NT2/D1 (cell line): Measurements from ENCODE around the gene CHMP4B.

Source experiments
- DNase-seq: peaks from one replicate; pipeline ENCODE4 v3.0.0-alpha.2; 2011; ENCODE audit warnings: low read depth, low spot score
- H3K27me3 ChIP-seq: 2 replicates; pipeline ENCODE4 v1.6.0; 2011; ENCODE audit warnings: mild to moderate bottlenecking; ENCODE audit not compliant: insufficient read length, insufficient read depth
- H3K36me3 ChIP-seq: 2 replicates; pipeline ENCODE4 v1.6.1; 2011; ENCODE audit warnings: mild to moderate bottlenecking, low read length, mixed read lengths; ENCODE audit not compliant: insufficient read depth, insufficient read length
- H3K4me1 ChIP-seq: 2 replicates; pipeline ENCODE4 v1.5.1; 2011; ENCODE audit not compliant: insufficient read depth, insufficient read length
- H3K4me3 ChIP-seq: 2 replicates; pipeline ENCODE4 v1.5.1; 2011; ENCODE audit warnings: low read depth; ENCODE audit not compliant: insufficient read length
- H3K9ac ChIP-seq: 2 replicates; pipeline ENCODE4 v1.6.0; 2011; ENCODE audit warnings: low read depth; ENCODE audit not compliant: insufficient read length
- H3K9me3 ChIP-seq: 2 replicates; pipeline ENCODE4 v1.5.1; 2011; ENCODE audit warnings: mild to moderate bottlenecking, low read length; ENCODE audit not compliant: insufficient read depth
- SUZ12 ChIP-seq: IDR thresholded peaks from 2 replicates; pipeline ENCODE4 v1.6.1; 2011; ENCODE audit not compliant: insufficient read length, insufficient read depth; ENCODE audit errors: extremely low read depth
- YY1 ChIP-seq: IDR thresholded peaks from 2 replicates; pipeline ENCODE4 v1.6.1; 2011; ENCODE audit not compliant: insufficient read length, insufficient read depth
- ZNF274 ChIP-seq: IDR thresholded peaks from 2 replicates; pipeline ENCODE4 v1.6.1; 2011; ENCODE audit warnings: mild to moderate bottlenecking, low read depth, low read length

Gene CHMP4B

GRCh38 chr20:33840759-33841435 lies 29.7 kb downstream of the CHMP4B start:
- Histone ChIP-seq H3K4me1 (peaks cover 5% of the 10 kb centered on the region), H3K9me3 (no peaks in the 10 kb centered on the region), H3K4me3 (no peak overlapping the region), H3K9ac (no peak overlapping the region), H3K27me3 (no peaks in the 10 kb centered on the region), H3K36me3 (no peaks in the 10 kb centered on the region)
- no peak for DNase-seq
- no peak for TF ChIP-seq ZNF274
- no peak for TF ChIP-seq SUZ12
- no peak for TF ChIP-seq YY1

GRCh38 chr20:33841436-33841799 lies 30.3 kb downstream of the CHMP4B start:
- no peaks in the 10 kb centered on the region for H3K36me3 ChIP-seq
- no peak for DNase-seq

GRCh38 chr20:33842346-33842745 lies 31.2 kb downstream of the CHMP4B start:
- Histone ChIP-seq H3K36me3 (no peaks in the 10 kb centered on the region), H3K9ac (no peak overlapping the region), H3K4me3 (no peak overlapping the region), H3K27me3 (no peaks in the 10 kb centered on the region), H3K4me1 (peaks cover 9% of the 10 kb centered on the region), H3K9me3 (no peaks in the 10 kb centered on the region)
- no peak for DNase-seq
- TF ChIP-seq YY1 (no peak), ZNF274 (no peak), SUZ12 (no peak)

More at GRCh38 chr20:33841436-33841799, 30.3 kb downstream of the CHMP4B start:
- Histone ChIP-seq H3K9ac (no peak overlapping the region), H3K9me3 (no peaks in the 10 kb centered on the region), H3K27me3 (no peaks in the 10 kb centered on the region), H3K4me1 (peaks cover 7% of the 10 kb centered on the region), H3K4me3 (no peak overlapping the region)
- TF ChIP-seq ZNF274 (no peak), SUZ12 (no peak), YY1 (no peak)

GRCh38 chr20:33843050-33843449 lies 31.9 kb downstream of the CHMP4B start:
- TF ChIP-seq ZNF274 = no peak
- H3K4me3 ChIP-seq = no peak overlapping the region
- DNase-seq = no peak
- H3K4me1 ChIP-seq = peaks cover 12% of the 10 kb centered on the region
- H3K36me3 ChIP-seq = peaks cover 2% of the 10 kb centered on the region
- no peak overlapping the region for H3K9ac ChIP-seq
- H3K27me3 ChIP-seq = no peaks in the 10 kb centered on the region
- H3K9me3 ChIP-seq = no peaks in the 10 kb centered on the region

- Histone ChIP-seq H3K4me1 (peaks cover 10% of the 10 kb centered on the region), H3K9me3 (no peaks in the 10 kb centered on the region), H3K36me3 (peaks cover 10% of the 10 kb centered on the region), H3K4me3 (no peak overlapping the region), H3K9ac (no peak overlapping the region), H3K27me3 (no peaks in the 10 kb centered on the region)
- TF ChIP-seq SUZ12 (no peak), ZNF274 (no peak), YY1 (no peak)
- no peak for DNase-seq
Measured at GRCh38 chr20:33843854-33844253, 32.7 kb downstream of the CHMP4B start.

GRCh38 chr20:33846291-33846935 lies 35.3 kb downstream of the CHMP4B start:
- Histone ChIP-seq H3K4me1 (peaks cover 7% of the 10 kb centered on the region), H3K9me3 (no peaks in the 10 kb centered on the region), H3K36me3 (peaks cover 32% of the 10 kb centered on the region), H3K27me3 (no peaks in the 10 kb centered on the region), H3K4me3 (no peak overlapping the region), H3K9ac (no peak overlapping the region)
- TF ChIP-seq YY1 (no peak), SUZ12 (no peak), ZNF274 (no peak)
- DNase-seq = no peak

GRCh38 chr20:33847006-33847405 lies 35.9 kb downstream of the CHMP4B start:
- TF ChIP-seq ZNF274 (no peak), SUZ12 (no peak), YY1 (no peak)
- Histone ChIP-seq H3K36me3 (peaks cover 38% of the 10 kb centered on the region), H3K9me3 (no peaks in the 10 kb centered on the region), H3K9ac (no peak overlapping the region), H3K27me3 (no peaks in the 10 kb centered on the region), H3K4me3 (no peak overlapping the region), H3K4me1 (peaks cover 7% of the 10 kb centered on the region)
- no peak for DNase-seq

GRCh38 chr20:33848391-33848790 lies 37.2 kb downstream of the CHMP4B start:
- H3K4me3 ChIP-seq = no peak overlapping the region
- no peak for DNase-seq
- TF ChIP-seq ZNF274 (no peak), SUZ12 (no peak), YY1 (no peak)
- peaks cover 7% of the 10 kb centered on the region for H3K4me1 ChIP-seq
- H3K9ac ChIP-seq = no peak overlapping the region
- H3K27me3 ChIP-seq = no peaks in the 10 kb centered on the region
- H3K36me3 ChIP-seq = peaks cover 52% of the 10 kb centered on the region
- no peaks in the 10 kb centered on the region for H3K9me3 ChIP-seq
